Kidney tubule cell (primary cell): ENCODE data around the gene FCN3.
"Not testable (repeated sequence)": the region's sequence is repeated elsewhere in the genome, so short reads cannot be mapped to it uniquely, and the experiment has no call there.

Experiments used
- DNase-seq: peaks from one replicate; pipeline ENCODE4 v3.0.0-alpha.2; 2018; ENCODE audit warnings: low spot score

The FCN3 gene

DNA sequence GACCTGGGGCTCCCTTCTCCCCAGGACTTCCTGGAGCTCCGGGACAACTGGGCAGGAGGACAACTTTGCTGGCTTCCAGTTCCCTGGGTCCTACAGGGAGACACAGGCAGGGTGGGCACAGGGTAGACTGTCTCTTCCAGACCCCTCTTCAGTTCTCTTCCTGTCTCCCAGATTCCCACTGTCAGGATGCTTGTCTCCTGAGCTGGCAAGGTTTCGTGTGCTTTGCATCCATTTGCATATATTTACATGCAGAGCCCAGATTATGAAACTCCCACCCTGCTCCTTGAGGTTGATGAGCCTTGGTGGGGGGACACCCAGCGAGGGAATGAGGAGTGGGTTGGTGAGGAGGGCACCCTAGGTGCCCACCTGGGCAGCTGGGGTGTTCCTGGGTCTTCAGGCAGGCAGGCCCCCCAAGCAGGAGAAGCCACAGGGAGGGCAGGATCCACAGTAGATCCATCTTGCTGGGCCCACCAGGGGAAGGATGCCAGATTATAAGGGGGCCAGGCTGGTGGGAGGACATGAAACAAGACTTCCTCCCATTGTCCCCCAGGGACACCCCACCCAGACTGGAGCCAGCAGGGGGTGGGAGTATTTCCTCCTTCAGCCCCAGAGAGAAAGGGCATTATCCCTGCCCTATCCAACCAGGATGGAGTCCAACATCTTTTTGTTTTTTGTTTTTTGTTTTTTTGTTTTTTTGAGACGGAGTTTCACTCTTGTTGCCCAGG, at the start of gene FCN3:
Gene FCN3 (minus strand): TSS at position 463 of the 725 bp plus-strand sequence. CDS start 6 bp downstream, at position 457.
- no peak for DNase-seq

DNA sequence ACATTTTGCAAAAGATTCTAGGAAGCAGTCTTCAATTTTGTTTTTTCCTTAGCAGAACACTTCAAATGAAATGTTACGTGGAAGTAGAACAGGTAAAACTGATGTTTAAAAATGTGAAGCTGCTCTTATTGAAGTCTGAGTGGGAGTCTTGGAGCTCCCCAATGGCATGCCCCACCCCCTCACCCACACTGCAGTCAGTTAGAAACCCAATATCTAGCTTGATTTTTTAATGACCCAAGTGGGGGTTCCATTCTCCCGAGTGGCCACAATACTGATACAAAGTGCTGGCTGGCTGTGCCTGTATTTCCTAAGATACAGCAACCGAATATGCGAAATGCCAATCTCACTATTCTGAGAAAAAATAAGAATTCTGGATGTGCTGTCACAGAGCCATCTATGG, 49.1 kb upstream of the FCN3 start:
- no peak for DNase-seq

DNA sequence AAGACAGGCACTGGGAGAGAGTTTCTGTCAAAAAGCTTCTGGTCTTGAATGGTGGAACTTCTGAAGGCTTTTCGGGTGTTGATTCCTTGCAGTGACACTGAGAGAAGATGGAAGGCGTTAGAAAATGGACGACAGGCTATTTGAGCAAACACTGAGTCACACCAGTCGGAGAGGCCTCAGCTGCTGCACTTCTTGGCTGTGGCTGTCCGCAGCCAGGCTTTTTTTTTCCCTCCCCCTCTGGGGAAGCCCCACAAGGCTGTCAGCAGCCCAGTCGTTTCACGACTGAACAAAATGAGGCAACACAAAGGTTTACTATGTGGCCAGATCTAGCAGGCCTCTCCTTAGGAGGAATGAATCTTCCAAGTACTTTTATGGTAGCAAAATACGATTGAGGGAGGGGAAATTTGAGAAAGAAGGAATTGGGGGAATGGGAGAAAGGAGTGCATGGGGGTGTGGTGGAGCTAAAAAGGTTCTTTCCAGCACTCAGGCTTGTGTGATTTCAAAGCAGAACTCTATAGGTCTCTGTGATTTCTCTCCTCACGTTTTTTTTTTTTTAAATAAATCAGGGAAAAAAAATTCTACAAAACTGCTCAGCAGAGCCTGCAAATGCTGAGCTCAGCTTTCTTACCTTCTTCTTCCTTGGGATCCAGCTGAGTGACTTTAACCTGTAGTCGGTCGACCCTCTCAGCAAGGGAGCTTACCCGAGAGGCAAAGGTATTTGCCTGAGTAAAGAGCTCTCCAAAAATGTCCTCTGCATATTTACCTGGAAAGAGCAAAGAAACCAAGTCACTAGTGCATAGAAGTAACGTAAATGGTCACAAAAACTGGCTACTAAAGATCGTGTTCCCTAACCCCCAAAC, 43.9 kb upstream of the FCN3 start:
- DNase-seq: peak; percentile 91

DNA sequence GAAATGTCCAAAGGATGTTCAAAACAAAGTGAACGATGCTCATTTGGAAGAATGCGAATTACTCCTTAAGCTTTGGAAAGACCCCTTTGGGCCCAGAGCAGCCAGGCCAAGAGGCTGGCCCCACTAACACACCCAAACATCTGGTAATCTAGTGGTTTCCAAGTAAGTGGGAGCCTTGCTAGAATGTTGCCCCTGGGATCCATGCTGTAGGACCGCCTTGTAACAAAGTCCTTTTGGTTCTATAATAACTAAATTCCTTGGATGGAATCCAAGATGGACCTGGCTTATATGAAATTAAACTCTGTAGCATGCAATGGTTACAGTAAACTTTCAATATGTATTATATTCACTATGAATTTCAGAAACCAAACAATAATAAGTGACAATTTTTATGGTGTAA, 43.1 kb upstream of the FCN3 start:
- no peak for DNase-seq

DNA sequence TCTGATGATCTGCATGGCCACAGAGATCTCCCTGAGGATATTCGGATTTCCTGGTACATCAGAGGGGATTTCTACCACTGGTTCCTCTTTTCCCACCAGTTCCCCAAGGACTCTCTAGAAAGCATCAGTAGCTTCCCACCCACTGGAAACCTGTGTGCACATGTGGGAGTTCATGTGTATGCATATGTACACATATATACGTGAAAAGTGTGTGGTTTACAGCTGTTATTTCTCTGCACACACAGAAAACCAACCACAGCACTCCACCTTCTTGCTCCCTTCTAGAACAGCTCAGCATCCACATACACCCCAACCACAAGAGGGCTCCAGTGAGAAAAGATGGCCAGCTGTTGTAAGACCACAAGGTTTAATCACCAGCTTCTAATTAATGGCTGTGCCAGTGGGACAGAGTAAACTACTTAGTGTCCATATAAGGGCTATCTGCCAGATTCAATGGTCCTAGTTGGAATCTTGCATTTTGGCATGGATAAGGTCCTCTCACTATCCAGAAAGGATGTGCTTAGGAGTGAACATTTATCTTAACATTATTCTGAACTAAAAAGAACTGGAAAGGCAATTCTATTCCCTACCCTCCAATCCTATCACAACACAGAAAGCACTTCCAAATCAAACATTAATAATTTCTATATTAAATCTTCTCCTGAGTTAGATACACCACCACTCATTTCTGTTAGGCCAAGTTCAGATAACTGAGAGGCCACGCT, 41.9 kb upstream of the FCN3 start:
- peak; percentile 69 for DNase-seq

DNA sequence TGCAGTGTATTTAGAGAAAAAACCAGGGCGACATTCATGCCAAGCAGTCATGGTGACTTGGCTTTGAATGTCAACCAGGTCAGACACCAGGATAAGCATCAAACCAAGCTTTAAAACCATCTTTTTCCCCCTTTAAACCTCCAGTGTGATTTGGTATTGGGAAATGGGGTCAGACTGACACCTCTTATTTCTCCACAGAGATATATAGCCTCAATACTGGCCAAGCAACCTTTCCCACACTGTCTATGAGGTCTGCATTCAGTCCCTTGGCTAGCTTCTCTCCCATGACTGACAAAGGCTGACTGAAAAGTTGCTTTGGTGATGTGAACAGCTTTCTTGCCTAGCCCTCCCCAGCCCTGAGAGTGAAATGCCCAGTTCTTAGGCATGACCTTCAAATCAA, 39.5 kb upstream of the FCN3 start:
- no peak for DNase-seq

DNA sequence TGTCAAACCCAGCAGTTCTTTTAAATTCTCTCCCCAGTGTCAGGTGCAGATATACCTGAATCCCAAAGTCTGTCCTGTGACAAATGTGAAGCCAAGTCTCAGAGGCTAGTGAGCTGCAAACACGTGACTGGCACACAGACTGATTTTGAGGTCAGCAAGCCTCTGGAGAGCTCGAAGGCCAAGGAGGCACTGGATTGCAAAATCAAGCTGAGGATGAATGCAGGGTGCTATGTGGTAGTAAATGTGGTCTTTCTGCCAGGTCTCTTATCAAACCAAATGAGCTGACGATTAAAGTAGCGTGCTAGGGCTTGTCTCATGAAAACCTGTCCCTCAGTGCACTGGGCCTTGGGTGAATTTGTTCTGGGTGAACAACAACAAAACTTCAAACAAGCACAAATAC, 38.4 kb upstream of the FCN3 start:
- no peak for DNase-seq

DNA sequence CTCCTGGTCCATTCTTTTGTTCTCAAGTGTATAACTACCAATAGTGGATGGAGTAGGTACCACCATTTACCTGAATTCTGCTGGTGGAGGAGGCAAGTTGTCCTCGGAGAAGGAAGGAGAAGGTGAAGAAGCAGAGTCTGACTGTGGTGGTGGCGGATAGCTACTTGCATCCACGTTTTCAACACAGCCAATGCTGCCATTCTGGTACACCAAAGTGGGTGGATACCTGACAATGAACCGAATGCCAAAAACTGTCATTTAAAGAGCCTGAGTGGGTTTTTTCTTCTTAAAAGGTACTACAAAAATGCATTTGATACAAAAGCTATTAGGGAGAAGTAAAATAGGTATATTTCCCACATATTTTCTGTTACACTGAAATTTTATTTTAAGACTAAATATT, 37.9 kb upstream of the FCN3 start:
- DNase-seq: no peak

DNA sequence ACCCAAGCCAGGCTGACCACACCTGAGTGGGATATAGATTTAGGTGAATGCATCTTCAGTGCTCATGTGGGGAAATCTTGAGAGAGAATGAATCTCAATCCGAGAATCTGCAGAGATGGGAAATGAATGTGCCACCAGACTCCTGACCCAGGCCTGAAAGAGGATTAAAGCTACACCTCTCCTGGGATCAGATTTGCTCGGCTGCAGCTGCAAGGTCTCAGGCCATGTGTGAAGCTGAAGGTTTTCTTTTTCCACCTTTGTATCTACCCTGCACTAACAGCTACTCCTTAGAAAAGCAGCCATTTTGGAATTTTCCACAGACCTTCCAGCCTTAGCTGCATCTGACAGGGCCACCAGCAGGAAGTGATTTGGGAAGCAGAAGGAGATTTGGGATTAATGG, 36.1 kb upstream of the FCN3 start:
- no peak for DNase-seq

DNA sequence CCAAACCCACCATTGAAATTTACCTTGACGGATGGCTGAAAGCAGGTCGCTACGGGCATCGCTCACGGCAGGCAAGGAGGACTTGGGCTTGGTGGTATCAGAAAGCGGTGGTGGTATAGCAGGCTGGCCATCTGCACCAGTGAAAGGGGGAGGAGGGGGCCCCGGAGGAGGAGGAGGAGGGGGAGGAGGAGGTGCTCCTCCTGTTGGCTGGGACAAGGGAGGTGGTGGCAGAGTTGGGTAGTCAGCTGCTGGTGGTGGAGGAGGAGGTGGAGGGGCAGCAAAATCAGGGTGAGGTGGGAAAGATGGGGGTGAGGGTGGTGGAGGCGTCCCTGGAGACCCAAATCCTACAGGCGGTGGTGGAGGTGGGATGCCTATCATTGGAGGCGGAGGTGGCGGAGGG, 35.0 kb upstream of the FCN3 start:
- DNase-seq: no peak

DNA sequence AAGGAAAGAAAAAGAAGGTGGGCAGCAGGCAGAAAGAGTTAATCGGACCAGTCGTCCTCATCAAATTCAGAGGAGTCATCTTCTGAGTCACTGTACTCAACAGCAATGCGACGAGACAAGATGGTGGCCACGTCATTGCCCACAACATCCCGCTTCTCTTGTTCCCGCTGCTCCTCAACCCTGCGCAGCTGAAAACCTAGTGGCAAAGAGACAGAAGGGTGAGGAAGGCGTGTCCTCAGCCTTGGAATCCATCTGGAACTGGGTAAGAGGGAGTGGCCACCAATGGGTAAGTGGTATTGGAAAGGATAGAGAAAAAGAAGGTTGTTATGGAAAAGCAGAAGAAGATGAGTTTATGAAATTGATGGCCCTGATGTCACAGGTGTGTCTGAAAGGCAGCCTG, 33.5 kb upstream of the FCN3 start:
- DNase-seq: no peak

DNA sequence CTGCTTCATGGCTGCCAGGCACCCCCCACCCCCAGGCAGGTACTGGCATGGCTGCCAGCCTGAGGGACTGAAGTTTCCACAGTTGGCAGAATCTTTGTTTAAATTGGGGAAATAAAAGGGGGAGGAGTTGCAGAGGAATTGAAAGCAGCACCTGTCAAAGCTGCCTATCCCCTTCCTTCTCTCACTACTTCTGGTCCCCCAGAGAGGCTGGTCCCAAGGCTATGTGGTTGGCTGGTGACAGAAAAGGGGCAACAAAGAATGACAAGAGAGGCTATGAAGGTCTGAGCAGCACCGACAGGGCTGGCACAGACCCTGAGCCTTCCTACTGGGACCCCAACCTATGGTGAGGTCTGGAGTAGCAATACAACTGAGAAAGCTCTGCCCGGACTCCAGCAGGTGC, 32.2 kb upstream of the FCN3 start:
- not testable (repeated sequence) for DNase-seq

DNA sequence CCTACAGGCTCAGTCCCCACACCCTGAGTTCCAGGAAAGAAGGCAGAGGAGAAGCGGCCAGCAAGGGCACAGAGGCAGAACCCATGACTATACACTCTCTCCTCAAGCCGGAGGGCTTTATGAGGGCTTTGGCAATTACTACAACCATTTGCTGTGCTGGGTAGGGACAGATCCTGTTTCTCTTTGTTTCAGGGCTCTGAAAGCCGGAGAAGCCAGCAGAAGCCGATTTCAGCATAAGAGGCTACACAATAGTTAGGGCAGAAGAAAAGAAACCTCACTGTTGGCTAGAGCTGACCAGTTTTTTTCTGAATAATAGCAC, 31.7 kb upstream of the FCN3 start:
- DNase-seq: no peak

DNA sequence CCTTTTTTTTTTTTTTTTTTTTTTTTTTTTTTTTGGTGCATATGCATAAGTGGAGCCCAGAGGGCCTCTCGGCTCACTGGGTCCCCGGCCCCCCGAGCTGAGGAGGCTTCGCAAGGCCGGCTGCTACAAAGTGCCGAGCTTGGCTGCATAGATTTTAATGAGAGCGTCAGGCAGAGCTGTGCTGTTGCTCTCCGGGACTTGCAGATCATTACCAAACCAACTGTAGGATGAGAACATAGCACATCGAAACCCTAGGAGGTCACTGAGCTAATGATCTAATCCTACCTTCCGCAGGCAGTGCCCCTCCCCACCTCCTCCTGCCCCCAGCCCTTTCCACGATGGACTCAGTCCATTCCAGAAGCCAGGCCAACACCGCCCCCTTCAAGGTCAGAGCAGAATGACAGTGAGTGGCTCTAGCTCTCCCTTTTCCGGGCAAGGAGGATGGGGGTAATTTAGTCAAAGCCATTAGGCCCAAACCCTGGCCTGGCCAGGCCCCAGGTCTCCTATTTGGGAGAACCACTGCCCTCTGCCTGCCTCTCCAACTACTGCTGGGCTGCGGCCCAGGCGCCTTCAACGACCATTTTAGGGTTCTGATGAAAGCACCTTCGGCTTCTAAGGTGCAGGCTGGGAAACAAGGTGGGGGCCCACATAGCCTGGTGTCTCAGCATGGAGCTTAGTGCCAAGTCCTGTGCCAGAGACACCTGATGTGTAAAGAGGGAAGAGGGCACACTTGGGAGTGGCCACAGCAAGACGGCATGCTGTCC, 31.2 kb upstream of the FCN3 start:
- DNase-seq: not testable (repeated sequence)

DNA sequence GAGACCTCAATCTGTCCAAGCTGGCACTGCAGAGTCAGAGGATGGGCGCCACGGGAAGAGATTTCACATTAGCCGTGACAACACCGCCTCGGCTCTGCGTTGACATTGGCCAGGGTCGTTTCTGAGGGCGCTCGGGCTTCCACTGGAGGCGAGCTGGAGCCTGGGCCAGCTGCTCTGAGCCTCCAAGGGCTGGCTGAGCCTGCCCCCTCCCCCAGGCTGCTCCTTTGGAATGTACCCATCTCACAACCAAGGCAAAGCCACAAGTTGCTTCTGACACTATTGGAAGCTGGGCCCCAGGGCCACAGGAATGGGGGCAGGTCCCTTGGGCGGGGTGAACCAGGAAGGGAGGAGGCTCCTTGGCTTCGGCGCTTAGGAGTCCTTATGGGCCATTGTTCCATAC, 30.4 kb upstream of the FCN3 start:
- DNase-seq: peak; percentile 58

DNA sequence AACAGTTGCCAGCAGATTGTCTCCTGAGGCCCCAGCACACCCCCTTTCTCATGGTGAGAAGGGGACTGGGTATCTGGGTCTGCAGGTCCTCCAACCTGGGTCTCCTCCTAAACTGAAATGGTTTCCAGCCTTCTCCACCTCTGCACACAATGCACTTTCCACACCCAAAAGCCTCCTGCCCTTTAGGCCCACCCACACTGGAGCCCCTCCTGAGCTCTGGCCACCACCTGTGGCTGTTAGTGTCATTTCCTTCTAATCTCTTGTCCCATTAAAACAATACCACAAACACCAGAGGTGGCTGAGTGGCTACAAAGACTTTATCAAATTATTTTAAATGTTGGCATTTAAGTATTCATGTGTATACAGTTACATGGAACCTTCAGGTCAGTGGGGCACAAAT, 29.3 kb upstream of the FCN3 start:
- DNase-seq: no peak

DNA sequence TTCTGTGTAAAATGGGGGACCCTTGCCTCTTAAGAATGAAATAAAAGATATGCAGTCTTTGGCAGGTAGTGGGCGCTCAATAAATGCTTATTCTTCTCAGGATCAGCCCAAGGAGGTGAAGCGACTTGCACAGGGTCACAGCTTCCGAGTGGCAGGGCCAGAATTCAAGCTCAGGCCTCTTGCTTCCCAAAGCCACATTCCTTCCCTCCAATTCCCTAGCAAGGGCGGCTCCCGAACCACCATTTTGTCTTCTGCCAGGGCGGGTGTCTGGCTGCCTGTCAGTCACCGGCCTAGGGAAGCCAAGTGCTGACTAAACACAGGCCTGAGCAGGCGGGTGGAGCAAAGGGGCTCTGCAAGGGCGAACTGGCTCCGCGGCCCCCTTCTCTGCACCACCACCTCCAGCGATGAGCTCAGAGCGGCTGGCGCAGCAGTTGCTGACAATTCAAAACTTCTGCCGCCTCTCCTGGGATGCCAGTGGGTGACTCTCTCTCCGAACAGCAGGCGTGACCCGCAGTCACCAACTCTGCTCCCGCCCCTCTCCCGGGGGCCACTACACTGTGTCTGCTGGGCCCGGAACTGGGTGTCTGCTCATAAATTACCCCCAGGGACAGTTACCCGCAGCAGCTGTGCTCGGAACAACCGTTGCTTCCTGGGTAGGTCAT, 28.6 kb upstream of the FCN3 start:
- DNase-seq: peak; percentile 29

DNA sequence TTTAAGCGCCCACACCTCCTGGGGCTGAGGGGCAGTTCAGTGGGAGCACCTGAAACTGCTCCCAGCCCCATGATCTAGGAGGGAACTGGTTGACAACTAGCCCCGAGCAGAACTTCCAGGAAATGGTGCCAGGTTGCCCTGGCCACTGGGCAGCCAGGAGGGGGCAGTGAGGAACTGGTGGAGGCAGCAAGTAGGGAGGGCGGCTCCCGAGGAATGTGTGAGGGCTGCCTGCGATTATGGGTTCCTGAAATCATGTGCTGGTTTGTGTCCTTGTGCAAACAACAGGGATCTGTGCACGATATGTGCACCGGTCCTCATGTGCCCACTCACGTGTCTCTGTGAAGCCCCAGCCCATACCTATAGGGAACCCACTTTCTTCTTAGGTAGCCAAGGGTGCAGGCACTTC, 27.7 kb upstream of the FCN3 start:
- peak; percentile 71 for DNase-seq

DNA sequence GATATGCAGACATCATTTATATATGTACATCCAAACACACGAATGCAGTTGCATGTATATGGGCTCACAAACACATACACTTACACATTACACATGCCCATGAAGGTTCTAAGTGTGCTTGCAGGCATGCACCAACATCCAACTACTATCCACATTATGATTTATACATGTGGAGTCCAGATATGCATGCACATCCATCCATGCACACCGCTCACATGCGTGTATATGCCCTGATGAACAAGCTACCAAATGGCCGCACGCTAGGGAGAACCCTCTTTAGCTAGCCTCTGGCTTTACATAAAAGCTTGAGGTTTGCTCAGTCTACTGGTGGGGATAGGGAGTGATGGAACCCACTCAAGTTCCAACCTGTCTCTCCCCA, 26.3 kb upstream of the FCN3 start:
- no peak for DNase-seq

DNA sequence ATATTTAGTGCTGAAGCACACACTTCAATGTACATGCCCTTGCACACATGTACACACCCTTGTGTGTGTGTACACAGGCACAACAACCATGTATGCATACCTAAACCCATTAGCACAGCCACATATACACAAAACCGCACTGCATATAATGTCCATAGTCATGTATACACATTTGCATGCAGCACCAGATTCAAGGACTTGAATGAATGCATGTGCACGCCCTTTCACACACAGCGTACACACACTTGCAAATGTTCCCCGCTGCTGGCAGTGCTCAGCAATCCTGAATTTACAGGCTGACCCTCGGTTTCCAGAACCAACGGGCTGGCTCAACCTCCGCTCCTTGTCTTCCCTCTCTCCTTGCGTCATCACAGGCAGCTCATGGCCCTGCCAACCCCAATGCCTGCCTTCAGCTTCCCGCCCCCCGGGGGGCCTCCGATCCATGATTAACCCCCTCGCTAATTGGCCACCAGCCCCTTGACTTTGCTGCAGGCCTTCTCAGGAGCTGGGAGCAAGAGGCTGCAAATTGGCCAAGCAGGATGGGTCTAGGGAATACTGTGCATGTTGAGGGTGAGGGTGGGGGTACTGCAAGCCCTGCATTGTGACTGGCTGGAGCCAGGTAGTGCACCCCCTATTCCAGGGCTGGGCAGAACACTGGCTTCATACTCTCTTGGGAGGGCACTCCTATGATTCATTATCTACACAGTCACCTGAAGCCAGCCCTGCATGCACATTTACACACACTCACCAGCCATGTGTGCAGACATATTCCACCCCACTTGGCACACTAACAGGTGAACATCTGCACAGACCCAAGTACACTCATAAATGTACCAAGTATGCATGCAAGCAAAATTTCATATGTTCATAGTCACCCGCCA, 25.7 kb upstream of the FCN3 start:
- DNase-seq: peak; percentile 37
